Measurements from ENCODE around the gene ZNF17.
"Not testable (repeated sequence)": the region's sequence is repeated elsewhere in the genome, so short reads cannot be mapped to it uniquely, and the experiment has no call there.

ZNF17 gene

DNA sequence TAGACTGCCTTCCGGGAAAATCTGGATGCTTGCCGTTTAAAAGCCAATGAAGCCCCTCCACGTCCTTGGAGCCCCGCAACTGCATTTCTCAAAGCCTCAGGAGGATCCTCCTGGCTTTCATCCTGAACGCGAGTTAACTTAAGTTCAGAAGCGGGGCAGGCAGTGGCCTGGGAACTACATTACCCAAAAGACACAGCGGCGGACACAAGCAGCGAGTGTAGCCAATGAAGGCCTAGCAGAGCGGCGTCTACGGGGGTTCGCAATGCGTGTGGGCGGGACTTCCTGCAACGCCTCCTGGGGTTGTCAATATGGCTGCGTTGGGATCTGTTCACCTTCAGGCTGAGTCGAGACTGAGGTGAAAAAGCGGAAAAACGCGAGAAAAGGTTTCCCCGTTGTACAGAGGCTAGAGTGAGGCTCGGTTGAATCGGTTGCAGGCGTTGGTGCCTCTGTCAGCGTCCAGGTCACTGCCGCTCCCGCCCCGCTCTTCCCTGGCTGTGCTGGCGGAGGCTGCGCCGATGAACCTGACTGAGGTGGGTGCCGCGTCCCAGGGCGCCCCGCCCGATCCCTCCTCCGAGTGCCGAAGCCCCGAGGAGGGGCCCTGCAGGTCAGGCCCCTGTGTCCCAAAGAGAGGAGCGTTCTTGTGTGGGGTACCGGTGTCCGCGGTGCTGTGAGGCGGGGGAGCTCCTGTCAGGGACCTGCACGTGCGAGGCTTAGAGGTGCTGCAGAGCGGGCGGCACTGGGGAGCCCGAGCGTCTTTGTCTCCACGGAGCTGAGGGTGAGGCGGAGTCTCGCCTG lies at the start of gene ZNF17:
ZNF17 (plus strand) TSS at position 285 of the 795 bp plus-strand sequence. CDS start 2,455 bp downstream, outside the sequence.
- peak; percentile 74 to 87 (median 85) for DNase-seq (ENCODE audit: low read depth in 3 of 3)

DNA sequence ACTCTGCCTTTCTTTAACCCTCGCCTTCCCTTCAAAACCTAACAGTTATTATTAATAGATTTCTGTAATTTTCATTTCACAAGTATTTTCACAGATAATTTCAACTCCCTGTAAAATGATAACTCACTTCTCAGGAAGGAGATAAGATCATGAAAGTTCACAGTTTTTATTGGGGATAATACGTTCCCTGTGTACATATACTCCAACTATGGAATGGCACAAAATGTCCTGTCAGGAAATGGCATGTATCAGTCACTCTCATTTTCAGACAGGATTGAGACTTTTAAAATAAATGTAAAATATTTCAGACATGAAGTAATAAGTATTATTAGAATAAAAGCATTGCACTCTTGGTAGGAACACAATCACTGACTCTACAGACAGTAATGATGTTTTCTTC lies 48.5 kb upstream of the ZNF17 start:
- no peak for DNase-seq (ENCODE audit: low read depth in 3 of 3)

DNA sequence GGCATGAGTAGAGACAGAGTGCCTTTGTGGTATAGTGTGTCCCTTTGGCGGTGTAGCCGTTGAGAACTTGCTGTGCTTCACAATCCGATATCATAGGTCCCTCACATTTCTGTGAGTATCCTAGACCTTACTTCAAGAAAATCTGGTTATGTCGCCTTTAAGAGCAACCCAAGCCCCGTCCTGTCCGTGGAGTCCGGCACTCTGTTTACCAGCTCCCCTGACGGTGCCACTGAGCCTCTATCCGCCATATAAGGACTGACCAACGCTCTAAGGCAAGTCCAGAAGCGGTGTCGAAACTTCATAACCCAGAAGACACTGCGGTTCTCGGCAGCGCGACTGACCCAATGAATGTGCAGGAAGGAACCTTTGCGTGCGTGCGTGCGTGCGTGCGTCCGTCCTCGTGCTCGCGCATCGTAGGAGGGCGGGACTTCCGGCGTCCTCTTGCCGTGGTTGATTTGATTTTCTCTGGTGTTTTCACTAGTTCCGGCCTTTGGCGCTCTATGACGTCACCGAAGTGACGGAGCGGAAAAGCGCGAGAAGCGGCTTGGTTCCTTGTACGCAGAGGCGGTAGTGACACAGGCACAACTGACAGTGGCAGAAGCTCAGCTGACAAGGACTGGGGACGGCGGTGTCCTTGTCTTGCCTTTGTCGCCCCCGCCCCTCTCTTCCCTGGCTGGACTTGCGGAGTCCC lies 47.8 kb upstream of the ZNF17 start, which contains the start of the genes TRAPPC2B and ZNF547:
TRAPPC2B (plus strand) TSS at position 555 of the 691 bp plus-strand sequence. CDS start 1,283 bp downstream, outside the sequence.
ZNF547 (plus strand) TSS at position 555 of the 691 bp plus-strand sequence. CDS start 5,005 bp downstream, outside the sequence.
- DNase-seq (ENCODE audit: low read depth in 3 of 3): peak; percentile 94 to 98 (median 97)

DNA sequence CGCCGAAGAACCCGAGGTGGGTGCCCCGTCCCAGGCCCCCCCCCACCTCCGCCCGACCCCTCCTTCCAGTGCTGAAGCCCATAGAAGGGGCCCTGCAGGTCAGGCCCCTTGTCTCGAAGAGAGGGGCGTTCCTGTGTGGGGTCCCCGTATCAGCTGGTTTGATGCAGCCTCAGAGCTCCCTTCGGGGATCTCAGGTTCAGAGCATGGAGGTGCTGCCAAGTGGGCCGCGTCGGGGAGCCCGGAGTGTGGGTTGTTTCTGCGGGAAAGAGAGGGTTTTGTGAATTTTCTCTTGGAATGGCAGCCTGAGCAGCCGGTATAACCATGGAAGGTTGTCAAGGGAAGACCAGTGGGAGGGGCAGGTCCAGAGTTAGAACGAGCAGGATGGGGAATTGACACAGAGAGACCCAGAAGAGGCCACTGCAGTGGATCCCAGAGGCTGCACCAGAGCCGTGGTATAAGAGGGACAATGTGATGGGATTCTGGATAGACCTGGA lies 47.2 kb upstream of the ZNF17 start:
- no peak for DNase-seq (ENCODE audit: low read depth in 3 of 3)

DNA sequence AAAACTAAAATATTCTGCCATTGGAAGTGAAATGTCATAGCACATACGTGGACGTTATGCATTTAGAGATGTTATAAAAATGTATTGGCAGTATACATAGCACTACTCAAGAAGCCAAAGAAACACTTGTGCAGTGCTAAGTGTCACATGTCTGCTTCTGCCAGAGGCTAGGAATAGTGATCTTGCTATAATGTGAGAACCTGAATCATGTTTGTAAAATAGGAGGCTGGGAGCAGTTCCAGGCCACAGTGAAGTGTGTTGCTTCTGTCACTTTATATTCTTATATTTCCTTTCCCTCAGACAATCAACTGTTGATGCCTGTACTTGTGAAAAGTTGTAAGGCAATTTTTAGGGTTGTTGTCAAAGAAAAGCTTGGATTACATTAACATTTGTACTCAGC lies 44.2 kb upstream of the ZNF17 start:
- no peak for DNase-seq (ENCODE audit: low read depth in 3 of 3)

DNA sequence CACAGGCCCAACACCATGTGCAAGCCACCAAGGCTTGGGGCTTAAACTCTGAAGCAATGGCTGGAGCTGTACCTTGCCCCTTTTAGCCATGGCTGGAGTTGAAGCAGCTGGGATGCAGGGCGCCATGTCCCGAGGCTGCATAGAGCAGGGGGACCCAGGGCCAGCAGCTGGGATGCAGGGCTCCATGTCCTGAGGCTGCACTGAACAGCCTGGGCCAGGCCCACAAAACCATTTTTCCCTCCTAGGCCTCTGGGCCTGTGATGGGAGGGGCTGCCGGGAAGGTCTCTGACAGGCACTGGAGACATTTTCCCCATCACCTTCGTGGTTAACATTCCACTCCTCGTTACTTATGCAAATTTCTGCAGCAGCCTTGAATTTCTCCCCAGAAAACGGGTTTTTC lies 36.8 kb upstream of the ZNF17 start:
- no peak for DNase-seq (ENCODE audit: low read depth in 3 of 3)

DNA sequence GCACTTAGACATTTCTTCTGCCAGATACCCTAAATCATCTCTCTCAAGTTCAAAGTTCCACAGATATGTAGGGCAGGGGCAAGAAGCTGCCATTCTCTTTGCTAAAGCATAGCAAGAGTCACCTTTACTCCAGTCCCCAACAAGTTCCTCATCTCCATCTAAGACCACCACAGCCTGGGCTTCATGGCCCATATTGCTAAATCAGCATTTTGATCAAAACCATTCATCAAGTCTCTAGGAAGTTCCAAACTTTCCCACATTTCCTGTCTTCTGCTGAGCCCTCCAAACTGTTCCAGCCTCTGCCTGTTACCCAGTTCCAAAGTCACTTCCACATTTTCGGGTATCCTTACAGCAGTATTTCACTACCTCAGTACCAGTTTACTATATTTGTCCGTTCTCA lies 36.3 kb upstream of the ZNF17 start:
- DNase-seq (ENCODE audit: low read depth in 3 of 3): not testable (repeated sequence)

DNA sequence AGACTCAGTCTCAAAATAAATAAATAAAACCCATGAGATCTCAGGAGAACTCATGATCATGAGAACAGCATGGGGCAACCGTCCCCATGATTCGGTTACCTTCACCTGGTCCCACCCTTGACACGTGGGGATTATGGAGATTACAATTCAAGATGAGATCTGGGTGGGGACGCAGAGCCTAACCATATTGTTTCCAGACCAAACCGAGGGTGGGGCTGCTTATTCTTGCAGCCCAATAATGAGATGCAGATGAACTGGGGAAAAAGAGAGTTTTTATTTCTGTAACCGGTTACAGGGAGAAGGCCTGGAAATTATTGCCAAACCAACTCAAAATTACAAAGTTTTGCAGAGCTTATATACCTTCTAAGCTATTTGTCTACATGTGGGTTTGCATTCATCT lies 34.8 kb upstream of the ZNF17 start:
- DNase-seq (ENCODE audit: low read depth in 3 of 3): no peak

DNA sequence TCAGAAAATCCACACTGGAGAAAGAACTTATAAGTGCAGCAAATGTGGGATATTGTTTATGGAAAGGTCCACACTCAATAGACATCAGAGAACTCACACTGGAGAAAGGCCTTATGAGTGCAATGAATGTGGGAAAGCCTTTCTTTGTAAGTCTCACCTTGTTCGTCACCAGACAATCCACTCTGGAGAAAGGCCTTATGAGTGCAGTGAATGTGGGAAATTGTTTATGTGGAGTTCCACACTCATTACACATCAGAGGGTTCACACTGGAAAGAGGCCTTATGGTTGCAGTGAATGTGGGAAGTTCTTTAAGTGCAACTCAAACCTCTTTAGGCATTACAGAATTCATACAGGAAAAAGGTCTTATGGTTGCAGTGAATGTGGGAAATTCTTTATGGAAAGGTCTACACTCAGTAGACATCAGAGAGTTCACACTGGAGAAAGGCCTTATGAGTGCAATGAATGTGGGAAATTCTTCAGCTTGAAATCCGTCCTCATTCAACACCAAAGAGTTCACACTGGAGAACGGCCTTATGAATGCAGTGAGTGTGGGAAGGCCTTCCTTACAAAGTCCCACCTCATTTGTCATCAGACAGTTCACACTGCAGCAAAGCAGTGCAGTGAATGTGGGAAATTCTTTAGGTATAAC lies 33.3 kb upstream of the ZNF17 start:
- no peak for DNase-seq (ENCODE audit: low read depth in 3 of 3)

DNA sequence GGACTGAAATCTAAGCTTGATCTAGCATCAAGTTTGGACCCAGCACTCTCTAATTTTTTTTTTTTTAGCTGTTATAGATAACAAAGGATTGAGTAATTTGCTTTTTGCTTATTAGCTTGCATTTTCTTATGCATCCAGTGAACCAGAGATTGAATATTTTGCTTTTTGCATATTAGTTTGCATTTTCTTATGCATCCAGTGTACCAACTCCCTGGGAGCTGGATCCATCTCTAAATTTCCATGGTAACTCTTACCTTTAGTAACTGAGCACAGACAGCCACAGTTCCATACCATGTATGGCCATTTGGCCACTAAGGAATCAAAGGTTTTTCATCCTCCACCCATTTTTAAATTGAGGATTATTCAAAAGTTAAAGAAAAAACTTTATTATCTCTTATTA lies 30.0 kb upstream of the ZNF17 start:
- no peak for DNase-seq (ENCODE audit: low read depth in 3 of 3)

DNA sequence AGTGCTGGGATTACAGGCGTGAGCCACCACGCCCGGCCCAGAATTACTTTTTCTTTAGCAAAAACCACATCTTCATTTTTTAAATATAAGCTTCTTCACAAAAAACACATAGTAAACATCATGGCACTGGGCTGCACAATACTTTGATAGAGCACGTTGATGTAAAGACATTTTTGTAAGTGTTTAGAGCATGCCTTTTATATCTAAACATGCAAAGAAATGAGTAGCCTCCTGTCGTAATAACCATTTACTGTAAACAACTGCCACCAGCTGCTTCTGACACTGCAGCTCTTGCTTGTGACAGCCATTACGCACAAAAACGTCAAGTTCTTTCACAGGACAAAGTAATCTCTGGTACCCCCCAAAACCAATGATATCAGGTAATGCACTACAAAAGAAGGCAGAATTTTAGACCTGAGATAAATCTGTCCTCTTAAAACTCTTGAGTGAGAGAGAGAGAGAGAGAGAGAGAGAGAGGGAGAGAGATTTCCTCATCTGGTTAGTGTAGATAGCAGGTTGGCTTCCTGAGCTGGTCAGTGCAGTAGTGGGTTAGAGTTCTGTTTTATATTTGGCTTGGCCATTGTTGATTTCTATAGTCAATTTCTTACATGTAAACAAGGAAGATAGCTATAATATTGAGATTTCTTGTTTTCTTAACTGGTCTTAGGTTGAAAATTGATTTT lies 28.0 kb upstream of the ZNF17 start:
- no peak for DNase-seq (ENCODE audit: low read depth in 3 of 3)

DNA sequence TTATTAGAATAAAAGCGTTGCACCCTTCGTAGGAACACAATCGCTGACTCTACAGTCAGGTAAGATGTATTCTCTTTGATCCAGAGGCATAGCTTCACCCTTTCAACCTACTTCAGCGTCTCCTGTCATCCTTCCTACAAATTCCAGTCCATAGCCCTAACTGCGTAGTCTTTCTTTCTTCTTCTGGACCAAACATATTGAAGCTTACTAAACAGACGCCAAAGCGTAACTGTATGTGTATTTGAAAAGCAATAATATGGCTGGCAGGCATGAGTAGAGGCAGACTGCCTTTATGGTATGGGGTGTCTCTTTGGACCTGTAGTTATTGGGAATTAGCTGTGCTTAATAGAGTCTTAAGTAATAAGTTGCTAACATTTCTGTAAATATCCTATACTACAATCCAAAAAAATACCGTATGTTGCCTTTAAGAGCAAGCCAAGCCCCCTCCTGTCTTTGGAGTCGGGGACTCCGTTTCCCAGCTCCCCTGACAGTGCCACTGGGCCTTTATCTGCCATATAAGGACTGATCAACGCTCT lies 21.7 kb upstream of the ZNF17 start:
- no peak for DNase-seq (ENCODE audit: low read depth in 3 of 3)

DNA sequence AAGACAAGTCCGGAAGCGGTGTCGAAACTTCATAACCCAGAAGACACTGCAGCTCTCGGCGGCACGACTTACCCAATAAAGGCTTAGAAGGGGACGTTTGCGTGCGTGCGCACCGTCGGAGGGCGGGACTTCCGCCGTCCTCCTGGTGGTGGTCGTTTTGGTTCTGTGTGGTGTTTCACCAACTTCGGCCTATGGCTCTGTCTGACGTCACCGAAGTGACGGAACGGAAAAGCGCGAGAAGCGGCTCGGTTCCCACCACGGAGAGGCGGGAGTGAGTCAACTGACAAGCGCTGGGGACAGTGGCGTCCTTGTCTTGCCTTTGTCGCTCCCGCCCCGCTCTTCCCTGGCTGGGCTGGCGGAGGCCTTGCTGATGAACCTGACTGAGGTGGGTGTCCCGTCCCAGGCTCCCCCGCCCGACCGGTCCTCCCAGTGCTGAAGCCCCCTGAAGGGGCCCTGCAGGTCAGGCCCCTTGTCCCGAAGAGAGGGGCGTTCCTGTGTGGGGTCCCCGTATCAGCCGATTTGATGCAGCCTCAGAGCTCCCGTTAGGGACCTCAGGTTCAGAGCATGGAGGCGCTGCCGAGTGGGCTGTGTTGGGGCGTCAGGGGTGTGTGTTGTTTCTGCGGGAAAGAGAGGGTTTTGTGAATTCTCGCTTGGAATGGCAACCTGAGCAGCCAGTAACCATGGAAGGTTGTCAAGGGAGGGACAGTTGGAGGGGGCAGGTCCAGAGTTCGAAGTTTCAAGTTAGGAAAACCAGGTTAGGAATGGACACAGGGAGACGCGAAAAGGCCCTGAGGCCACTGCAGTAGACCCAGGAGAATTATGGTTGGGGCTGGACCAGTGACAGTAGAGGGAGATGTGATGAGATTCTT lies 21.0 kb upstream of the ZNF17 start, which contains the start of gene ZNF548:
ZNF548 (plus strand) TSS at position 125 of the 869 bp plus-strand sequence; CDS start at position 371, 246 bp downstream.
- peak; percentile 91 to 93 (median 93) for DNase-seq (ENCODE audit: low read depth in 3 of 3)

DNA sequence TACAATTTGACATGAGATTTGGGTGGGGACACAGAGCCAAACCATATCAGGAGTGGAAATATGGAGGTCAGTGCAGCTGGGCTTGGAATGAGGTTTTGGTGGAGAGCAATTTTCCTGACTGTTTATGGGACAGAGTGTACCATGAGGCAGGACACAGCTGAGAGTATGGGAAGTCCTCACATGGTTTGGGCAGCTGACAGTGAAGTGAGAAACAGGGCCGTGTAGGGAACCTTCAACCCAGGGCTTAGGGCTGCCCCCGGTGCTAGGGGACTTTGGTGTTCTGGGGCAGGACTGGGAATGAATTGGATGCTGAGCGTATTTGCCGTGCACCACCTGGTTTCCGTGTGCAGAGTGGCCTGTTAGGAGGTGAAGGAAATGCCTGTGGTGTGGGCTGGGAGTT lies 15.3 kb upstream of the ZNF17 start:
- no peak for DNase-seq (ENCODE audit: low read depth in 3 of 3)

DNA sequence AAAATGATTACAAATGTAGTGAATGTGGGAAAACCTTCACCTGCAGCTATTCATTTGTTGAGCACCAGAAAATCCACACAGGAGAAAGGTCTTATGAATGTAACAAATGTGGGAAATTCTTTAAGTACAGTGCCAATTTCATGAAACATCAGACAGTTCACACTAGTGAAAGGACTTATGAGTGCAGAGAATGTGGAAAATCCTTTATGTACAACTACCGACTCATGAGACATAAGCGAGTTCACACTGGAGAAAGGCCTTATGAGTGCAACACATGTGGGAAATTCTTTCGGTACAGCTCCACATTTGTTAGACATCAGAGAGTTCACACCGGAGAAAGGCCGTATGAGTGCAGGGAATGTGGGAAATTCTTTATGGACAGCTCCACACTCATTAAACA lies 12.1 kb upstream of the ZNF17 start:
- no peak for DNase-seq (ENCODE audit: low read depth in 3 of 3)

DNA sequence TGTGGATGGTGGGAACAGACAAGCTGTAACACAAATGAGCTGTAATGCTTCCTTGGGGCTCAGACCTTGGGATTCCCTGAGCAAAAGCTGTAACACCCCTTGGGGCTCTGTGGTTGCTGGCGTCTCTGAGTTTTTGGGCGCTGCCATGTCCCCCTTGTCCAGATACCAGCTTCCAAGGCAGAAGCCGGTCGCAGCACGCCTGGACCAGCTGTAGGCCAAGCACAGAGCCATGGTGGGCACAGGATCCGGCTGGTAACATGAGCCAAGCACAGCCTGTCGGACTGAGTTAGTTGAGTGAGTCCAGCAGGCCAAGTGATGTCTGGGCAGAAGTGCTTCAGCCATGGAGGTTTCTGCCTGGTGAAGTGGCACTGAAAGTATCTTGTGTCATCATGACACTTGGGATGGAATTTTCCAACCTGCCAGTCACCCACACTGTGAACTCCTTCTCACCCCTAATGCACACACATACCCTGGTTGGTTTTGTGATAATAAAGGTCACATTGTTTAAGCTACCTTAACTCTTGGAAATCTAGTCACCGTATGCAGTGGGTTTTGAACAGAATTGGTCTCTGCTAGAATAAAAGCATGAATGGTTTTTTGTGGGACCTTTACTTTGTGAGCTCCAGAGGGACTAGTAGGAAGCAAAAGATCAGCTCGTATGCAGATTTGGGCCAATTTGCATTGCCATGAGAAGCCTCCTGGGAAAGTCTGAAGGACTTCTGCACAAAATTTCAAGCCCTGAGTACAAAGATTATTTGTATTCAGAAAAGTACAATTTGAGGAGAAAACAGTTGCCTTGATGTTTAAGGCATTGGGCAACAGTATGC lies 7.0 kb upstream of the ZNF17 start:
- no peak for DNase-seq (ENCODE audit: low read depth in 3 of 3)

DNA sequence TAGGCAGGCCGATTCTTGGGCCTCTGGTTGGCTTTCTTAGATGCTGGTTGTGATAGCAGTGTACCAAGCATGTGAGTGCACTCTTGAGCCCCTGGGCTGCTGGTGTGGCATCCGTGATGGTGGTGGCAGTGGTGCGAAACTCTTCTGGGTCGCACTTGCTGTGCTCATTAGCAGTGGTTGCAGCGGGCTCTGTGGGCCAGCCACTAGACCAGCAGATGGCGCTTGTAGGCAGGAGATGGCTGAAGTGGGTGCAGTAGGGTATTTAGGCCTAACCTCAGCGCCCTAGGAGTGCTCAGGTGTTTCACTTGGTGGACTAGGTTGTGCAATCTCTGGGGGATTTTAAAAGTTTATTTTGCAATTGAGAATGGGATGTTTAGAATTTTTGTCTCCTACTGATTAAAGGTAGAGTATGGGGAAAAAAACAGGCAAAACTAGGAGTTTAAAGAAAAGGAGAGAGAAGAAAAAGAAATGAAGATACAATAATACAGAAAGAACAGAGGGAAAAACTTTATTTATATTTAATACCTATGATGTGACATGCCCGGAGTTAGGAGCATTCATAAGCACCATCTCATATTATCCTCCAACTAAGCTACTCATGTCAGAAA lies 4.3 kb upstream of the ZNF17 start:
- DNase-seq (ENCODE audit: low read depth in 3 of 3): peak; percentile 36 to 59 (median 43)

DNA sequence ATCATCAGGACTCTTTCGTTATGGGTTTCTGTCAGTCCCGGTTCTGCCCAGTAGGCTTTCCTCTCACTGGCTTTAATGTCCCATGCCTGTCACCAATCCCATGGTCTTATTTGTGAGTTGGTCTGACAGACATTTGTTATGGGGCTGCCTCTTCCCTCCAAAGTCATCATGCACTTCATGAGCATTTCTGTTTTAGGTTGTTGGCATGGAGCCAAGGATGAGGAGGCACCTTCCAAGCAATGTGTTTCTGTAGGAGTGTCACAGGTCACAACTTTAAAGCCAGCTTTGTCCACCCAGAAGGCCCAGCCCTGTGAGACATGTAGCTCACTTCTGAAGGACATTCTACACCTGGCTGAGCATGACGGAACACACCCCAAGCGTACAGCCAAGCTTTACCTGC lies 8.5 kb downstream of the ZNF17 start:
- DNase-seq (ENCODE audit: low read depth in 3 of 3): no peak

DNA sequence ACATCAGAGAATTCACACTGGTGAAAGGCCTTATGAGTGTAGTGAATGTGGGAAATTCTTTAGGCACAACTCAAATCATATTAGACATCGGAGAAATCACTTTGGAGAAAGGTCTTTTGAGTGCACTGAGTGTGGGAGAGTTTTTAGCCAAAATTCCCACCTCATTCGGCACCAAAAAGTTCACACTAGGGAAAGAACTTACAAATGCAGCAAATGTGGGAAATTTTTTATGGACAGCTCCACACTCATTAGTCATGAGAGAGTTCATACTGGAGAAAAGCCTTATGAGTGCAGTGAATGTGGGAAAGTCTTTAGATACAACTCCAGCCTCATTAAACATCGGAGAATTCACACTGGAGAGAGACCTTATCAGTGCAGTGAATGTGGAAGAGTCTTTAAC lies 10.1 kb downstream of the ZNF17 start:
- no peak for DNase-seq (ENCODE audit: low read depth in 3 of 3)

Data from stimulated activated CD4-positive, alpha-beta T cell treated with anti-CD3 and anti-CD28 coated beads, TNF-alpha, amount 100 ng/mL, for 4 hours (primary cell).